HG03575 (cell line): Measurements from ENCODE around the gene NME9.

Experiments
- ATAC-seq: cut with Tn5 transposase; IDR thresholded peaks from one replicate; pipeline ENCODE4 v1.9.1; 2021; ENCODE audit not compliant: unreplicated experiment, insufficient number of reproducible peaks, low FRiP score; ENCODE audit errors: extremely low read depth

NME9 gene

GRCh38 chr3:138344754-138345153 lies 15.1 kb upstream of the NME9 start:
- ATAC-seq = no peak

- no peak for ATAC-seq
Observed at GRCh38 chr3:138340511-138340910, 10.9 kb upstream of the NME9 start.

DNA sequence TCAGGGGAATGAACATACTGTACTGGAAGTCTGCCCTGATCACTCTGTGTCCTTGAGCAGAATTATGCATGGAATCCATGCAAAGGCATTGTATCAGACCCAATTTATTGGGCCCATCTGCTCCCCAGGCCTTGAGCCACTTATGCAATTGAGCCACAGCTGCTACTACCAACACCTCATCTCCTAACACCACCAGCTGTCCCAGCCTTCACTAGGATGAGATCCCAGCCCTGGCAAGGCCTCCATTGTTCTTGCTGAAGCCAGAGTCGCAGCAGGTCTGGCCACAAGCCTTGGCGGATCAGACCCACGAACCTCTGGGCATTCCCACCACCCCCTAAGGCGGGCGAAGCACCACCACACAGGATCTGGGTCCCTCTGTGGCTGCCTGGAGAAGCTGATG lies 9.2 kb upstream of the NME9 start:
- no peak for ATAC-seq

DNA sequence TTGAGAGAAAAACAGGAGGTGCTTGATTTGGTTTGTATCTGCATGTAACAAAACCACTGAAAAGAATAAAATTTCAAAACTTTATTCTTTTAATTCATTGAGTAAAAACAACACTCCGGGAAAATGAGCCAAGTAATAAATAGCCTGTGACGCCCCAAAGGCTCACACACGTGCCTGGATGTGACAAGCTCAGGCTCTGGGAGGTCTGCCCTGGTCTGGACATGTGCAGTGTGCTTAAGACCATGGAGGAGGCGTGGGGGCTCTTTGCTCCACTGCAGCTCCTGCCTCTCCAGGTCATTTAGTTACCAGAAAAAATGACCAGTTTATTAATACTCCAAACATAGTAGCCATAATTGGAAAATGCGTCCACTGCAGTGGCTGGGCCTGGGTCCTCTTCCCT lies 8.6 kb upstream of the NME9 start:
- ATAC-seq = no peak

- no peak for ATAC-seq
Observed at GRCh38 chr3:138336454-138336999, 6.9 kb upstream of the NME9 start.

- no peak for ATAC-seq
Observed at GRCh38 chr3:138334608-138335007, 5.0 kb upstream of the NME9 start.

- ATAC-seq = no peak
Observed at GRCh38 chr3:138332472-138333073, 2.9 kb upstream of the NME9 start.

GRCh38 chr3:138331143-138331894 lies 1.7 kb upstream of the NME9 start:
- no peak for ATAC-seq

DNA sequence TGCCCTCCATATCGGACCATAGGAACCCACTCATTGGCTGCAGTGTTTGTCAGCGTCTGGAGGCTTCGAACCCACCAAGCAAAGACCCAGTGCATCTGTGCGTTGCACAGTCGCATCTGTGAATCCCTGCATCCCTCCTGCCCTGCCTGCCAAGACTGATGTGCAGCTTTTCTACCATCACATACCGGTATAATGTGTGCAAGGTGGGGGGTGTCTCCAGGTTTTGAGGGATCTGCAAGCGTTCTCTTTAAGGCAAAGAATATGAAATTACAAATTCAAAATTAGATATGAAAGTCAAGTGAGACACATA lies 288 bp upstream of the NME9 start:
- ATAC-seq = no peak

GRCh38 chr3:138328341-138328740 lies 1.3 kb downstream of the NME9 start:
- ATAC-seq = no peak

DNA sequence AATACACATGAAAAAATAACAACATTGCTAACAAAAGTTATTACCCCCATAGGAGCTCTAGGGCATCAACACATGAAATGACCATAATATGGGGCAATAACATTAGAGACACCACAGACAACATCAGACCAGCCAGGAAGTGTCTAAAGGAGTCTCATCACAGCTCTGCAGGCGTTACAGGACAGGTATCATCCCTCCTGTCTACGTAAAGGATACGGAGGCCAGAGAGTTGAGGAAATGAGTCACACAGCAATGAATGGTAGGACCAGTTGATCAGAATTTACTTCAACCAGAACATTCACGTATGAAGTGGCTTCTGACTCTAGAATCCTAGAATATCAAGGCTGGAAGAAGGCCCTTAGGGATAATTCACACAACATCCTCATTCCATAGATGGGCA lies 1.8 kb downstream of the NME9 start:
- ATAC-seq = no peak

DNA sequence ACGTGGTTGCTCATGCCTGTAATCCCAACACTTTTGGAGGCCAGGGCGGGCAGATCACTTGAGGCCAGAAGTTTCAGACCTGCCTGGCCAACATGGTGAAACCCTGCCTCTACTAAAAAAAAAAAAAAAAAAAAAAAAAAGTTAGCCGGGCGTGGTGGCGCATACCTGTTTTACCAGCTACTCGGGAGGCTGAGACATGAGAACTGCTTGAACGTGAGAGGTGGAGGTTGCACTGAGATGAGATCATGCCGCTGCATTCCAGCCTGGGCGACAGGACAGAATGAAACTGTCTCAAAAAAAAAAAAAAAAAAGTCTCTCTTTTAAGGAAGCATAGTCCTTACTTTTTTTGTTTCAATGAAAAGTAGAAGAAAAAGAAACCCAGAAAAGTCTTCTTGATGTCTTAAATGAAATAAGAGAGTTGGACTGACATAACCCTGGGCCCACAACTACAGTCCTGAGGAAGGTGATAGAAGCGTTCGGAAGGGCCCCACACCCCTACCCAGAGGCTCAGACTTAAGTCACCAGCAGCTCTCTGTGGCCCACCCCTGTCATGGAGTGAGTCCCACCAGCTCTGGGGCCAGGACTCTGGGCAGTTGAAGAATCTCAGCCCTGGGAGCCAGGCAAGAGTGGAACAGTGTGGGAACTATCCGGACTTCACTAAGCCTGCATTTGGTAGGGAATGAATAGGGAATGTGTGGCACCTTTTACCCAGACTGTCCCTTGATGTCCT lies 2.6 kb downstream of the NME9 start:
- ATAC-seq = no peak

GRCh38 chr3:138325990-138326389 lies 3.7 kb downstream of the NME9 start:
- ATAC-seq = no peak

DNA sequence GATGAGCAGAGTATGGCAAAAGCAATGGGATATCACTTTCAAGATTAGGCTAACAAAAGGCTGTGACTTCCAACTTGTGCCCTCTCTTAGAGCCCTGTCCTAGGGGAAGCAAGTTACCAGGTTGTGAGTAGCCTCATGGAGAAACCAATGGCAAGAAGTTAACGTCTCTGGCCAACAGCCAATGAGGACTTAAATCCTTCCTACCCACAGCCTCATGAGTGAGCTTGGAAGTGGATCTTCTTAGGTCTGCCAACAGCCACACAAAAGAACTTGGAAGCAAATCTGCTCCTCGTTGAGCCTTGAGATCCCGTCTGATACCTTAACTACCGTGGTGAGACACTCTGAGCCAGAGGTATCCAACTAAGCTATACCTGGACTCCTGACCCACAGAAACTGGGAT lies 5.7 kb downstream of the NME9 start:
- ATAC-seq = no peak

DNA sequence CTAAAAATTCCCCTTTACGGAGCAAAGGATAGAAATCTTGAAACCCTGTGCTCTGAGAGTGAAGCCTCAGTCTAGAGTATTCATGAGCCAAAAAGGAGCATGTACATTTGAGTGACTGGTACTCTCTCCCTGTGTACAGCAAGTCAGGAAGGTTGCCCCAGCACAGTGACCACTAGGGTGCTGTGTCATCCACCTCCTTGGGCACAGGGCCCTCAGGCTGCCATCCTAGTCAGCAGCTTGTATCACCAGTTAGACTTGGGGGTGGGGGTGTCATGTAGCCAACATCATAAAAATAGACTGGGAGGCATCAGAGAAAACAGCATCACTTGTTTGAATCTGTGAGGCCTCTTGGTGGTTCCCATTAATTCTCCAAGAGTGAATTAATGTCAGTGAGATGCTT lies 12.0 kb downstream of the NME9 start:
- ATAC-seq = no peak

GRCh38 chr3:138314751-138315150 lies 14.9 kb downstream of the NME9 start:
- no peak for ATAC-seq

GRCh38 chr3:138310494-138310893 lies 19.2 kb downstream of the NME9 start:
- ATAC-seq = no peak

- no peak for ATAC-seq
Observed at GRCh38 chr3:138308783-138309182, 20.9 kb downstream of the NME9 start.

DNA sequence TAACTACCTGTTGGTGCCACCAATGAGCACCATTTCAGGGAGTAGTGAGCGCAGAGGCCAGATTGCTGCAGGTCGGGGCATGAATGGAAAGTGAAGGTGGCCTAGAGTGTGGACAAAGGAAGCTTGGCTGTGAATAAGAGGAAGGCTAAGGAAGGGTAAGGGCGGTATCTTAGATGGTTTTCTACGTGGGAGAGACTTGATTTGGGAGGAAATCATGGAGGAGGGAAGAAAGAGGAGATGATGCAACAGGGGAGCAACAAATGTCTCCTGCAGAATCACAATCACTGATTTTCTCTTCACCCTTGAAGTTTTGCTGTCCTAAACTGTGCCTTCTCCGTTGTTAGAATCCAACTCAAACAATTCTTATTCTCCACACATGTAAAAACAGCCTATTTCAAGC lies 21.8 kb downstream of the NME9 start:
- no peak for ATAC-seq

DNA sequence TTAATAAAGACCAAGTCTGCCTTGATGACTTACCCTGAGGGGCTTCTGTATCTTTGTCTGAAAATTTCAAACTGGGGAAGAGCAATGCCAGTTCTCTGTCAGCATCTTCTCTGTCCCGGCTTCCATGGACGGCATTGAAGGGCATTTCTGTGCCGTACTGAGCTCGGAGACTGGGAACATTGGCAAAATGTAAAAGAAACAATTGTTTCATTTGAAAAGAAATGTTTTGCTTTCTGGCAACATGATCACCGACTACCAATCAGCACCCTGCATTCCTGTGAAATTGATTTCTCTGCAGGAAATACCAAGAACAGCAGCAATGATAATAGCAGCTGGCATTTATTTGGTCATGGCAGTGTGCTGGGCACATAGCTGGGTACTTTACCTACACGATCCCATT lies 26.2 kb downstream of the NME9 start:
- ATAC-seq = no peak
